Choroid plexus epithelial cell (primary cell): ENCODE measurements around the gene EMID1.

Source experiments
- DNase-seq: peaks from one replicate; pipeline ENCODE4 v3.0.0-alpha.2; 2010; ENCODE audit warnings: low read depth
- H3K4me3 ChIP-seq: 2 replicates; pipeline ENCODE4 v1.5.1; 2011; ENCODE audit warnings: low read depth, mild to moderate bottlenecking, control low read depth, low read length, moderate library complexity
- CTCF ChIP-seq: conservative IDR thresholded peaks from 2 replicates; pipeline ENCODE4 v1.5.1; 2011; ENCODE audit warnings: low read depth, mild to moderate bottlenecking, control low read depth, inconsistent platforms, low read length, moderate library complexity

Gene EMID1

DNA sequence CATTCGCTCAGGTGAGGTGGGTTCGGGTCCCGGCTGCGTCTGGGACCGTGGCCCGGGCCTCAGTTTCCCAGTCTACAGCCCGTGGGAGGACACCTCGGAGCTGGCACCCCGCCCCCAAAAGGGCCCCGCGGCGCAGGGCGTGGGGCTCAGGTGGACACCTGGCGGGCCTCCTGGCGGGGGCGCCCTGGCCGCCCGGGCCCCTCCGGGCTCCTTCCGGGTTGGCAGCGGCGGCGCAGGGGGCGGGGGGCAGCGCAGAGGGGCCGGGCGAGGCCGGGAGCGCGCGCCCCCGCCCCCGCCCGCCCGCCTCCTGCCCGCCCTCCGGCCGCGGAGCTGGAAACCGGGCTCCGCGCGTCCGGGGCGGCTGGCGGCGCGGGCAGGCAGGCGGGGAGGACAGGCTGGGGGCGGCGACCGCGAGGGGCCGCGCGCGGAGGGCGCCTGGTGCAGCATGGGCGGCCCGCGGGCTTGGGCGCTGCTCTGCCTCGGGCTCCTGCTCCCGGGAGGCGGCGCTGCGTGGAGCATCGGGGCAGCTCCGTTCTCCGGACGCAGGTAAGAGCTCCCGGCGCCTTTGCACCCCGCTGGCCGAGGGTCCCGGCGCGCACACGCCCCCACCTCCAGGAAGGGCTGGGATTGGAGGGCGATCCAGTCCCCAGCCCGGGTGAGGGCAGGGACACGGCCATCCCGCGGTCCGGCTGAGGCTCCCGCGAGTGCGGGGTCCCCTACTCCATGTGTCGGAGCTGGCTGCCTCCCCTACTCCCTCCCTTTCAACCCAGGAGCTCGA is at the start of gene EMID1:
Gene EMID1, plus strand, starts transcription at position 303 of the 778 bp plus-strand sequence. Its CDS starts 143 bp downstream, at position 446.
- TF ChIP-seq CTCF = peak; percentile 36
- H3K4me3 ChIP-seq = peak within 1 kb of the TSS; percentile 60
- DNase-seq = peak; percentile 26

GRCh38 chr22:29155966-29156365 is 49.7 kb upstream of the EMID1 start:
- no peak for TF ChIP-seq CTCF
- H3K4me3 ChIP-seq = no peak overlapping the region
- no peak for DNase-seq

- H3K4me3 ChIP-seq = no peak overlapping the region
- peak; percentile 62 for TF ChIP-seq CTCF
- peak; percentile 55 for DNase-seq
Measured at GRCh38 chr22:29156507-29156906, 49.2 kb upstream of the EMID1 start.

- H3K4me3 ChIP-seq = no peak overlapping the region
- no peak for TF ChIP-seq CTCF
- DNase-seq = no peak
Measured at GRCh38 chr22:29157759-29158535, 47.7 kb upstream of the EMID1 start.

DNA sequence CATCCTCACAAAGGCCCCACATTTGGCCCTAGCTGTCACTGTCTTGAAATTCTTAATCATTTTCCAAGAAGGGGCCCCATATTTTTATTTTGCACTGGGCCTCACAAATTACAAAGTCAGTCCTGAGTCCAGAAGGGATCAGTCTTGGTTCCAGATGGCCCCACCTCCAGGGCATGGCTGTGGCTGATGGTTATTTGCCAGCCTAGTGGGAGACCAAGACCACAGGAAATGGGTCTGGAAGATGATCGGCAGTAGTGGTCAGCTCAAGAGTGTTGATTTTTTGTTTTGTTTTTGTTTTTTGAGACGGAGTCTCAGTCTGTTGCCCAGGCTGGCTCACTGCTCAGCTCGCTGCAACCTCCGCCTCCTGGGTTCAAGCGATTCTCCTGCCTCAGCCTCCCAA is 47.1 kb upstream of the EMID1 start:
- no peak for DNase-seq
- no peak overlapping the region for H3K4me3 ChIP-seq
- TF ChIP-seq CTCF = no peak

DNA sequence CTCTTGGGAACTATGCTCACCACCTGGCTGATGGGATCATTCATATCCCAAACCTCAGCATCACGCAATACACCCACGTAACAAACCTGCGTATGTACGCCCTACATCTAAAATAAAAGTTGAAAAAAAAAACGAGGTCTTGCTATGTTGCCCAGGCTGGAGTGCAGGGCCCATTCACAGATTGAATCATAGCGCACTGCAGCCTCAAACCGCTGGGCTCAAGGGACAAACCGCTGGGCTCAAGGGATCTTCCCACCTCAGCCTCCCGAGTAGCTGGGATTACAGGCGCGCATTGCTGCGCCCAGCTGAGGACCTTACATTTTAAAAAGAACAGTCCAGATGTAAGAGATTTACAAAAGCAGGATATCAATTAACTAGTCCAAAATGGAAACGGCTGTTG is 41.9 kb upstream of the EMID1 start:
- H3K4me3 ChIP-seq = no peak overlapping the region
- DNase-seq = no peak
- TF ChIP-seq CTCF = no peak
